Measurements from ENCODE around the gene KRTAP4-11.
"Not testable (repeated sequence)": the region's sequence is repeated elsewhere in the genome, so short reads cannot be mapped to it uniquely, and the experiment has no call there.

Gene KRTAP4-11

GRCh38 chr17:41123292-41123990, 5.3 kb upstream of the KRTAP4-11 start:
- DNase-seq: not testable (repeated sequence)

- no peak for DNase-seq
Observed at GRCh38 chr17:41121742-41122141, 3.6 kb upstream of the KRTAP4-11 start.

GRCh38 chr17:41119696-41120690, 1.8 kb upstream of the KRTAP4-11 start:
- DNase-seq: not testable (repeated sequence)

GRCh38 chr17:41118721-41119120, 548 bp upstream of the KRTAP4-11 start:
- DNase-seq: no peak

GRCh38 chr17:41116297-41116696, 1.9 kb downstream of the KRTAP4-11 start:
- no peak for DNase-seq

GRCh38 chr17:41111151-41111885, 6.9 kb downstream of the KRTAP4-11 start:
- DNase-seq: no peak

GRCh38 chr17:41108728-41109386, 9.3 kb downstream of the KRTAP4-11 start:
- DNase-seq: not testable (repeated sequence)

- DNase-seq: no peak
Observed at GRCh38 chr17:41107941-41108450, 10.2 kb downstream of the KRTAP4-11 start.

- DNase-seq: not testable (repeated sequence)
Observed at GRCh38 chr17:41105347-41105746, 12.8 kb downstream of the KRTAP4-11 start, which contains the start of gene KRTAP4-9. KRTAP4-9 (plus strand) TSS chr17:41105389; CDS start chr17:41105389, 0 bp downstream.

- not testable (repeated sequence) for DNase-seq
Observed at GRCh38 chr17:41104386-41105038, 13.7 kb downstream of the KRTAP4-11 start.

GRCh38 chr17:41103896-41104295, 14.3 kb downstream of the KRTAP4-11 start:
- no peak for DNase-seq

GRCh38 chr17:41101586-41102259, 16.4 kb downstream of the KRTAP4-11 start, which contains the start of gene KRTAP4-16:
KRTAP4-16 (minus strand) TSS chr17:41102209; CDS start chr17:41102209, 0 bp downstream.
- no peak for DNase-seq

- DNase-seq: not testable (repeated sequence)
Observed at GRCh38 chr17:41099682-41100480, 18.3 kb downstream of the KRTAP4-11 start.

GRCh38 chr17:41098481-41098880, 19.7 kb downstream of the KRTAP4-11 start:
- DNase-seq: no peak

- DNase-seq: no peak
Observed at GRCh38 chr17:41098042-41098441, 20.1 kb downstream of the KRTAP4-11 start, which contains the start of gene KRTAP4-8. KRTAP4-8 (minus strand) TSS chr17:41098142; CDS start chr17:41098084, 58 bp downstream.

- DNase-seq: no peak
Observed at GRCh38 chr17:41096055-41096454, 22.1 kb downstream of the KRTAP4-11 start.

GRCh38 chr17:41088760-41089352, 29.3 kb downstream of the KRTAP4-11 start:
- not testable (repeated sequence) for DNase-seq

GRCh38 chr17:41084100-41084856, 33.9 kb downstream of the KRTAP4-11 start, which contains the start of gene KRTAP4-7:
KRTAP4-7 (plus strand) TSS chr17:41084150; CDS start chr17:41084207, 57 bp downstream.
- DNase-seq: not testable (repeated sequence)

Data from NCI-H345 (cell line).